ENCODE results near the gene UQCRFS1.

Gene UQCRFS1

GRCh38 chr19:29188289-29189032 lies 24.5 kb downstream of the UQCRFS1 start:
- DNase-seq (ENCODE audit: low spot score) = no peak
- POLR2A ChIA-PET (ENCODE audit: low non-redundant PET) = no interaction called here
- TF ChIP-seq CTCF (conservative IDR thresholded peaks at IDR 0.05; ENCODE audit: low read depth) = no peak
- H3K27ac ChIP-seq = no peak overlapping the region
- CTCF ChIA-PET = interaction anchor here (0.6 kb wide), 1 partner anchor 104 kb away, joined by 3 read pairs; no protein-coding TSS in a partner anchor

GRCh38 chr19:29187676-29188075 lies 25.3 kb downstream of the UQCRFS1 start:
- no peak for DNase-seq (ENCODE audit: low spot score)
- POLR2A ChIA-PET (ENCODE audit: low non-redundant PET) = no interaction called here
- no peak for TF ChIP-seq CTCF (conservative IDR thresholded peaks at IDR 0.05; ENCODE audit: low read depth)
- H3K27ac ChIP-seq = no peak overlapping the region
- CTCF ChIA-PET = no interaction called here

- H3K27ac ChIP-seq = no peak overlapping the region
- ChIA-PET POLR2A (ENCODE audit: low non-redundant PET) (no interaction called here), CTCF (no interaction called here)
These were observed 27.5 kb downstream of the UQCRFS1 start for GRCh38 chr19:29185427-29185826.

GRCh38 chr19:29176981-29177754 lies 35.8 kb downstream of the UQCRFS1 start:
- TF ChIP-seq CTCF (conservative IDR thresholded peaks at IDR 0.05; ENCODE audit: low read depth) = no peak
- ChIA-PET CTCF (no interaction called here), POLR2A (ENCODE audit: low non-redundant PET) (no interaction called here)
- no peak overlapping the region for H3K27ac ChIP-seq
- no peak for DNase-seq (ENCODE audit: low spot score)

More at GRCh38 chr19:29185427-29185826, 27.5 kb downstream of the UQCRFS1 start:
- no peak for DNase-seq (ENCODE audit: low spot score)
- no peak for TF ChIP-seq CTCF (conservative IDR thresholded peaks at IDR 0.05; ENCODE audit: low read depth)

GRCh38 chr19:29173896-29174295 lies 39.1 kb downstream of the UQCRFS1 start:
- no peak overlapping the region for H3K27ac ChIP-seq
- ChIA-PET POLR2A (ENCODE audit: low non-redundant PET) (no interaction called here), CTCF (no interaction called here)
- no peak for DNase-seq (ENCODE audit: low spot score)
- TF ChIP-seq CTCF (conservative IDR thresholded peaks at IDR 0.05; ENCODE audit: low read depth) = no peak

GRCh38 chr19:29172302-29172701 lies 40.6 kb downstream of the UQCRFS1 start:
- ChIA-PET CTCF (no interaction called here), POLR2A (ENCODE audit: low non-redundant PET) (no interaction called here)
- DNase-seq (ENCODE audit: low spot score) = no peak
- H3K27ac ChIP-seq = no peak overlapping the region
- TF ChIP-seq CTCF (conservative IDR thresholded peaks at IDR 0.05; ENCODE audit: low read depth) = no peak

Data from RWPE1 (cell line).